ENCODE data around the gene SPEM1. TPM values are rescaled to one million over a fixed set of nuclear protein-coding genes. Genes with fewer than 3 reads are reported as not detected.

The SPEM1 gene
- total RNA-seq, 4 donors from 2014 or later: not detected

DNA sequence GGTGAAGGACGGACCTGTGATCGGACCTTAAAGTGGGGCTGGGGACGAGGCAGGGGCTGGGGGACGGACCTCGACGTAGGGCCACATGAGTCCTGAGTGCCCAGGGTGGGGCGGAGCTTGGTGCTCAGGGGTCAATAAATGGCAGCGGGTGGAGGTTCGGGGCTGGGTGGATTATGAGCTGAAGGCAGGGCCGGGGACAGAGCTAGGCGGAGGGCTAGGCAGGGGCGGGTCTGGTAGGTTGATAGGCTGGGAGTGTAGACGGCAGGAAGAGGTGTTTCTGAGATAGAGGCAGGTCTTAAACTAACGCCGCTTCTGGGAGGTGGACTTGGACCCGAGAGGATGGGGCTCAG is 25.5 kb downstream of the SPEM1 start:
- 4 to 7% methylated on average over 16 of the region's 16 CpGs for WGBS, 2 donors
- no peak for DNase-seq (ENCODE audit: low spot score in 2 of 2)
- Histone ChIP-seq H3K4me1 (peaks cover 0 to 31% (median 12%) of the 10 kb centered on the region in 4 donors), H3K27me3 (peaks cover 0 to 70% of the 10 kb centered on the region in 2 donors), H3K36me3 (no peaks in the 10 kb centered on the region), H3K27ac (peak overlapping the region in 1 of 4 donors; percentile 34), H3K9me3 (no peaks in the 10 kb centered on the region), H3K4me3 (peak overlapping the region in 3 of 4 donors; percentile 8 to 43 (median 27))
- TF ChIP-seq POLR2A (IDR thresholded peaks at IDR 0.05) (no peak), EP300 (IDR thresholded peaks at IDR 0.05) (no peak)
- TF ChIP-seq, protein P1, sequence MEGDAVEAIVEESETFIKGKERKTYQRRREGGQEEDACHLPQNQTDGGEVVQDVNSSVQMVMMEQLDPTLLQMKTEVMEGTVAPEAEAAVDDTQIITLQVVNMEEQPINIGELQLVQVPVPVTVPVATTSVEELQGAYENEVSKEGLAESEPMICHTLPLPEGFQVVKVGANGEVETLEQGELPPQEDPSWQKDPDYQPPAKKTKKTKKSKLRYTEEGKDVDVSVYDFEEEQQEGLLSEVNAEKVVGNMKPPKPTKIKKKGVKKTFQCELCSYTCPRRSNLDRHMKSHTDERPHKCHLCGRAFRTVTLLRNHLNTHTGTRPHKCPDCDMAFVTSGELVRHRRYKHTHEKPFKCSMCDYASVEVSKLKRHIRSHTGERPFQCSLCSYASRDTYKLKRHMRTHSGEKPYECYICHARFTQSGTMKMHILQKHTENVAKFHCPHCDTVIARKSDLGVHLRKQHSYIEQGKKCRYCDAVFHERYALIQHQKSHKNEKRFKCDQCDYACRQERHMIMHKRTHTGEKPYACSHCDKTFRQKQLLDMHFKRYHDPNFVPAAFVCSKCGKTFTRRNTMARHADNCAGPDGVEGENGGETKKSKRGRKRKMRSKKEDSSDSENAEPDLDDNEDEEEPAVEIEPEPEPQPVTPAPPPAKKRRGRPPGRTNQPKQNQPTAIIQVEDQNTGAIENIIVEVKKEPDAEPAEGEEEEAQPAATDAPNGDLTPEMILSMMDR (IDR thresholded peaks at IDR 0.05): no peak

DNA sequence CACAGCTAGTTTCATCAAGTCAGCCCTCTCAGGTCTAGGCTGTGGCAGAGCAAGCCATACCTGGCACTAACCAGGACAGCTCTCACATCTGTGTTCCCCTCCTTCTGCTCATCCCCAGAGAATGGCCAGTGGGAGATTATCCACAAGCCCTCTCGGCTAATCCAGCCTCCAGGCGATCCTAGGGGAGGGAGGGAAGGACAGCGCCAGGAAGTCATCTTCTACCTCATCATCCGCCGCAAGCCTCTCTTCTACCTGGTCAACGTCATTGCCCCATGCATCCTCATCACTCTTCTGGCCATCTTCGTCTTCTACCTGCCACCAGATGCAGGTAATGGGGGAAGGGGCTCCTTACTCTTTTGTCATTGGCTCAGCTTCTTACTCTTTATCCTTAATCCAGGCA is 28.3 kb downstream of the SPEM1 start:
- peaks cover 0 to 50% of the 10 kb centered on the region in 2 donors for H3K27me3 ChIP-seq
- 88 to 90% methylated on average over 7 of the region's 7 CpGs for WGBS, 2 donors
- H3K36me3 ChIP-seq: no peaks in the 10 kb centered on the region

DNA sequence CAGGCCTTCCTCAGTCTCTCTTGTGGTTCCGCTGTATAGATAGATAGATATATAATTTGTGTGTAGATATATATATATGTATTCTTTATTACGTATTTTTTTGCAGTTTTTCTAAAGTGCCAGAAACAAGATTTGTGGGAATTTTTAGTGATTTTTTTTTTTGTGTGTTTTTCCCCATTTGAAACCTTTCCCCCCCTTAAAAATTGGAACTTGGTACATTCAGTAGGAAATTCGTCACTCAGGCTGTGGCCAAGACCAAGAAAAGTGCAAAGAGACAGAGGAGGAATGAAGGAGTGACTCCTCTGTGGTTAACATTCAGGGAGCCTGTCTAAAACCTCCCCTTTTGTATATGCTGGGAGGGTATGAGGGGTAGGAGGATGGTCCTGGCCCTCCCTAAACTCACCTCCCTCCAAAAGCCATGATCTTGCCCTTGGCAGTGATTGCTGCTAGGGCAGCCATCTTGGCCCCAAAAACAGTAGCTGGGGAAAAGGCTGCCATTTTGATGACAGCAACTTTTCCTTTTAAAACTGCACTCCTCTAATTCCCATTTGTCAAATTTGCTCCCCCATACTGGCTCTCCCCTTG is 39.9 kb downstream of the SPEM1 start:
- Histone ChIP-seq H3K27ac (peak overlapping the region in 2 of 4 donors; percentile 52 to 70), H3K36me3 (peaks cover 0 to 39% (median 9%) of the 10 kb centered on the region in 3 donors), H3K27me3 (no peaks in the 10 kb centered on the region), H3K4me1 (peaks cover 0 to 35% (median 7%) of the 10 kb centered on the region in 4 donors), H3K9me3 (no peaks in the 10 kb centered on the region), H3K4me3 (no peak overlapping the region)
- TF ChIP-seq EP300 (IDR thresholded peaks at IDR 0.05) (no peak), POLR2A (IDR thresholded peaks at IDR 0.05) (no peak)
- TF ChIP-seq, protein P1 (IDR thresholded peaks at IDR 0.05): no peak
- DNase-seq (ENCODE audit: low spot score in 2 of 2): no peak
- 65 to 67% methylated on average over 3 of the region's 3 CpGs for WGBS, 2 donors

More for the DNA sequence above, 28.3 kb downstream of the SPEM1 start:
- no peak overlapping the region for H3K27ac ChIP-seq
- TF ChIP-seq POLR2A (IDR thresholded peaks at IDR 0.05) (no peak), EP300 (IDR thresholded peaks at IDR 0.05) (no peak)
- TF ChIP-seq, protein P1 (IDR thresholded peaks at IDR 0.05): no peak
- no peak overlapping the region for H3K4me3 ChIP-seq
- no peaks in the 10 kb centered on the region for H3K9me3 ChIP-seq
- H3K4me1 ChIP-seq: peaks cover 0 to 25% (median 9%) of the 10 kb centered on the region in 4 donors
- DNase-seq (ENCODE audit: low spot score in 2 of 2): no peak

DNA sequence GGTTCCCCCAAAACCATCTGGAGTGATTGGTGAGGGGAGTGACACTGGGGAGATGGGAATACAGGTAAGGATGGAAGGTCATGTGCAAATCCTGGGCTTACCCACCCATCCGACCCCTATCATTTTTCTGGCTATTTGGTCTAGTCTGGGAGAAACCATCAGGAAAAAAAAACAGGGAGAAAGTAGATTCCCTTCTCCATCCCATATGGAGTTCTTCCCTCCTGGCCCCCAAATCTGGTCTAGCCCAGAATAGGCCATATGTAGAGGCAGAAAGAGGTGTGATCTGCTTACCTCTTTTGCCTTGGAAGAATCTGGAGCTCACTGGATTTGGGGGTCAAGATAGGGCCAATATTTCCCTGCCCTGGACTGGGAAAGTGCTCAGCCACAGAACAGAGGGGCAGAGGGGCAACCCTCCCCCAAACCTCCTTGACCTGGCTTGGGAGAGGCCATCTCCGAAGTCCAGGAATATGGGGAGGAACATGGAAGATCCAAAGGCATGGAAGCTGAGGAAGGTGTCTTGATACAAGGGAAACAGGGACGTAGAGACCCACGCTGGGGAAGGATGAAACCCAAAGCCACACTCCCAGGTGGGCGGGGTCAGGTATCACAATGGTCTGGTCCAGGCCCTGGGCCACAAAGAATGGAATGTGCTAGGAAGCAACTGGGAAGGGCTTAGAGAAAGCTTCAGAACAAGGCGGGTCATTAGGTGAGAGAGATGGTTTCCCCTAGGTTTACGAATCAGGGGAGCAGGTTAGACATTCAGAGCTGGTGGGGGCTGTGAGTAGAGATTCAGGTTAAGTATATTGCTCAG is 40.9 kb downstream of the SPEM1 start:
- peak overlapping the region; percentile 22 to 79 (median 43) for H3K27ac ChIP-seq
- 89 to 91% methylated on average over 7 of the region's 7 CpGs for WGBS, 2 donors
- H3K27me3 ChIP-seq: no peaks in the 10 kb centered on the region
- H3K36me3 ChIP-seq: peaks cover 0 to 49% (median 9%) of the 10 kb centered on the region in 3 donors
- peaks cover 0 to 38% (median 9%) of the 10 kb centered on the region in 4 donors for H3K4me1 ChIP-seq
- no peaks in the 10 kb centered on the region for H3K9me3 ChIP-seq
- H3K4me3 ChIP-seq: no peak overlapping the region
- DNase-seq (ENCODE audit: low spot score in 2 of 2): no peak
- TF ChIP-seq POLR2A (IDR thresholded peaks at IDR 0.05): no peak
- TF ChIP-seq EP300 (IDR thresholded peaks at IDR 0.05): no peak
- TF ChIP-seq, protein P1 (IDR thresholded peaks at IDR 0.05): no peak

All from tibial nerve (tissue), 4 donors.